ENCODE measurements around the gene NSRP1. TPM values are rescaled to one million over a fixed set of nuclear protein-coding genes. Genes with fewer than 3 reads are reported as not detected.
A peak's percentile ranks its signal among the peaks of the same experiment; 100 is the strongest.

Gene NSRP1, protein sequence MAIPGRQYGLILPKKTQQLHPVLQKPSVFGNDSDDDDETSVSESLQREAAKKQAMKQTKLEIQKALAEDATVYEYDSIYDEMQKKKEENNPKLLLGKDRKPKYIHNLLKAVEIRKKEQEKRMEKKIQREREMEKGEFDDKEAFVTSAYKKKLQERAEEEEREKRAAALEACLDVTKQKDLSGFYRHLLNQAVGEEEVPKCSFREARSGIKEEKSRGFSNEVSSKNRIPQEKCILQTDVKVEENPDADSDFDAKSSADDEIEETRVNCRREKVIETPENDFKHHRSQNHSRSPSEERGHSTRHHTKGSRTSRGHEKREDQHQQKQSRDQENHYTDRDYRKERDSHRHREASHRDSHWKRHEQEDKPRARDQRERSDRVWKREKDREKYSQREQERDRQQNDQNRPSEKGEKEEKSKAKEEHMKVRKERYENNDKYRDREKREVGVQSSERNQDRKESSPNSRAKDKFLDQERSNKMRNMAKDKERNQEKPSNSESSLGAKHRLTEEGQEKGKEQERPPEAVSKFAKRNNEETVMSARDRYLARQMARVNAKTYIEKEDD
- total RNA-seq: 10 to 100 TPM; 13.6 to 25.9 (median 21.6) TPM
- polyA plus RNA-seq: 10 to 100 TPM; 15.3 to 32.7 (median 19.3) TPM
- long read RNA-seq, donor 1, transcript NSRP1-201 (7 exons, 2,541 nt): major isoform, 13 of 28 reads
- long read RNA-seq, donor 1, partial matches to known transcripts: 9 of 28 reads
- long read RNA-seq, donor 1, other reads (novel, unspliced or antisense): 2 of 28 reads
- long read RNA-seq, donor 2, transcript NSRP1-201 (7 exons, 2,541 nt): major isoform, 29 of 61 reads
- long read RNA-seq, donor 2, partial matches to known transcripts: 20 of 61 reads
- long read RNA-seq, donor 2, other reads (novel, unspliced or antisense): 7 of 61 reads

DNA sequence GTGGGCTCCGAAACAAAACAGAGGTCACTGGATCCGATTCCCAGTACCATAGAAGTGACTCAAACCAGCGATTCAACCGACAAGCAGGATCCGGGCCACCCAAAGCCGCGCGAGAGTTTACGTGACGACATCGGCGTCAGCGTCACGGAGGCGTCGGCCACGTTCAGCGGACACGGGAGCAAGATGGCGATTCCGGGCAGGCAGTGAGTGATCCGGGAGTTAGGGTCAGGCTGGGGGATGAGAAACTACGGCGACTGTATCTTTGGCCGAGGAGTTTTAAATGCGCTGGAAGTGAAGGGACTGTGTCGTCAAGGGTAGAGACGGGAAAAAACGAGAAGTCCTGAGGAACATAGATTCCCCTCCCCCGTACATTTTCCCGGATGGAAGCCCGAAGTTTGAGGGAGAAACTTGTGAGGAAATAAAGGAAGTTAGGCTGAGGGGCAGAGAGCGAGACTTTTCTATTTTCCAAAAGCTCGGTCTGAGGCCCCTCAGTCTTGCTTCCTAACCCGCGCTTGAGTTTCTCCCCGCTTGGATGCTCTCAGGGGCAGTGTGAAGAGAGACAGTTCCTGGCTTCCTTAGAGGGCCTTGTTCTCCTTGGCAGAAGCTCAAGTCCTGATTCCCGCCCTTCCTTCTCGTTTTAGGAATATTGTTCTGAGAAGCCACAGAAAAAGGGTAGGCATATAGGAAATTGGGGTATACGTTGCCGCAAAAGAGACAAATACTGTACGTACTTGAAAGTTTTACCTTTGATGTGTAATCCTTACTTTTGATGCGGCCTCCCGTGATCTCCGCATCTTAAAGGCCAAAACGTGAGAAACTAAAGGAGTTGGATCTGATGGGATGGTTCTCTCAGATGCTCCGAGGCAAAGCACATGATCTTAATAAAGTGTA lies at the start of gene NSRP1:
TSS of gene NSRP1 (plus strand) at position 156 of the 891 bp plus-strand sequence. CDS start at position 184, 28 bp downstream.
- no peaks in the 10 kb centered on the region for H3K9me3 ChIP-seq
- intact Hi-C loops (cut with DNase I): loop anchor here in 1 of 2 donors (5.0 kb wide), 1 partner anchor 160 kb away; no protein-coding TSS in a partner anchor
- H3K4me1 ChIP-seq: peaks cover 21% of the 10 kb centered on the region
- ATAC-seq (peak; percentile 98 to 99 (median 98)), DNase-seq (peak; percentile 96 to 97)
- peaks cover 0 to 34% of the 10 kb centered on the region in 2 donors for H3K36me3 ChIP-seq (ENCODE audit: insufficient read depth in 1 of 2, low read depth in 1 of 2)
- peak within 1 kb of the TSS; percentile 80 for H3K4me3 ChIP-seq
- H3K27ac ChIP-seq: peak within 1 kb of the TSS; percentile 96
- no peaks in the 10 kb centered on the region for H3K27me3 ChIP-seq (ENCODE audit: insufficient read depth in 3 of 3, low read length in 2 of 3)
- 0% methylated on average over 47 of the region's 47 CpGs for WGBS, 3 donors
- TF ChIP-seq, protein P1, sequence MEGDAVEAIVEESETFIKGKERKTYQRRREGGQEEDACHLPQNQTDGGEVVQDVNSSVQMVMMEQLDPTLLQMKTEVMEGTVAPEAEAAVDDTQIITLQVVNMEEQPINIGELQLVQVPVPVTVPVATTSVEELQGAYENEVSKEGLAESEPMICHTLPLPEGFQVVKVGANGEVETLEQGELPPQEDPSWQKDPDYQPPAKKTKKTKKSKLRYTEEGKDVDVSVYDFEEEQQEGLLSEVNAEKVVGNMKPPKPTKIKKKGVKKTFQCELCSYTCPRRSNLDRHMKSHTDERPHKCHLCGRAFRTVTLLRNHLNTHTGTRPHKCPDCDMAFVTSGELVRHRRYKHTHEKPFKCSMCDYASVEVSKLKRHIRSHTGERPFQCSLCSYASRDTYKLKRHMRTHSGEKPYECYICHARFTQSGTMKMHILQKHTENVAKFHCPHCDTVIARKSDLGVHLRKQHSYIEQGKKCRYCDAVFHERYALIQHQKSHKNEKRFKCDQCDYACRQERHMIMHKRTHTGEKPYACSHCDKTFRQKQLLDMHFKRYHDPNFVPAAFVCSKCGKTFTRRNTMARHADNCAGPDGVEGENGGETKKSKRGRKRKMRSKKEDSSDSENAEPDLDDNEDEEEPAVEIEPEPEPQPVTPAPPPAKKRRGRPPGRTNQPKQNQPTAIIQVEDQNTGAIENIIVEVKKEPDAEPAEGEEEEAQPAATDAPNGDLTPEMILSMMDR (IDR thresholded peaks at IDR 0.05): no peak

GRCh38 chr17:30068465-30068864 lies 48.2 kb upstream of the NSRP1 start:
- TF ChIP-seq, protein P1 (IDR thresholded peaks at IDR 0.05): no peak
- Histone ChIP-seq H3K4me1 (no peaks in the 10 kb centered on the region), H3K36me3 (ENCODE audit: insufficient read depth in 1 of 2, low read depth in 1 of 2) (no peaks in the 10 kb centered on the region), H3K27me3 (ENCODE audit: insufficient read depth in 3 of 3, low read length in 2 of 3) (no peaks in the 10 kb centered on the region), H3K9me3 (peaks cover 4% of the 10 kb centered on the region), H3K4me3 (no peak overlapping the region), H3K27ac (no peak overlapping the region)
- intact Hi-C loops (cut with DNase I): no loop called here
- ATAC-seq (no peak), DNase-seq (no peak)
- 93 to 95% (median 93%) methylated on average over 16 of the region's 16 CpGs for WGBS, 3 donors

DNA sequence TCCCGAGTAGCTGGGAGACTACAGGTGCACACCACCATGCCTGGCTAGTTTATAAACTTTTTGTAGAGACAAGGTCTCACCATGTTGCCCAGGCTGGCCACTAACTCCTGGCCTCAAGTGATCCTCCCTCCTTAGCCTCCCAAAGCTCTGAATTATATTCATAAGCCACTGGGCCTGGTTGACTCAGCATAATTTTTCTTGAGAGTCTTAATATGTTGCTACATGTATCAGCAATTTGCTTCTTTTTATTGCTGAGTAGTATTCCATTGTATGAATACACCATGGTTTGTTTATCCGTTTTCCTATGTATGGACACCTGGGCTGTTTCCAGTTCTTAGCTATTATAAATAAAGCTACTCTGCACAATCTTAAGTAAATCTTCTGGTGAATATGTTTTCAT lies 42.4 kb upstream of the NSRP1 start:
- H3K9me3 ChIP-seq: no peaks in the 10 kb centered on the region
- H3K4me1 ChIP-seq: no peaks in the 10 kb centered on the region
- H3K27ac ChIP-seq: no peak overlapping the region
- no peak for DNase-seq
- TF ChIP-seq, protein P1 (IDR thresholded peaks at IDR 0.05): no peak
- ATAC-seq: no peak
- WGBS, 3 donors: 82 to 87% (median 85%) methylated on average over 2 of the region's 2 CpGs
- intact Hi-C loops (cut with DNase I): no loop called here
- no peak overlapping the region for H3K4me3 ChIP-seq
- peaks cover 3 to 4% (median 3%) of the 10 kb centered on the region in 3 donors for H3K27me3 ChIP-seq (ENCODE audit: insufficient read depth in 3 of 3, low read length in 2 of 3)
- no peaks in the 10 kb centered on the region for H3K36me3 ChIP-seq (ENCODE audit: insufficient read depth in 1 of 2, low read depth in 1 of 2)

GRCh38 chr17:30074730-30075129 lies 41.9 kb upstream of the NSRP1 start:
- no peak overlapping the region for H3K4me3 ChIP-seq
- H3K9me3 ChIP-seq: no peaks in the 10 kb centered on the region
- no peaks in the 10 kb centered on the region for H3K4me1 ChIP-seq
- no peak overlapping the region for H3K27ac ChIP-seq
- H3K36me3 ChIP-seq (ENCODE audit: insufficient read depth in 1 of 2, low read depth in 1 of 2): no peaks in the 10 kb centered on the region
- peaks cover 3 to 4% (median 3%) of the 10 kb centered on the region in 3 donors for H3K27me3 ChIP-seq (ENCODE audit: insufficient read depth in 3 of 3, low read length in 2 of 3)
- intact Hi-C loops (cut with DNase I): no loop called here
- WGBS, 3 donors: 86 to 93% (median 91%) methylated on average over 2 of the region's 2 CpGs
- ATAC-seq (no peak), DNase-seq (no peak)
- TF ChIP-seq, protein P1 (IDR thresholded peaks at IDR 0.05): no peak
